Measurements from ENCODE around the gene FCRLB.
A peak's percentile ranks its signal among the peaks of the same experiment; 100 is the strongest.
"Not testable (repeated sequence)": the region's sequence is repeated elsewhere in the genome, so short reads cannot be mapped to it uniquely, and the experiment has no call there.

Gene FCRLB

GRCh38 chr1:161740921-161741320 lies 19.6 kb downstream of the FCRLB start:
- no peak for DNase-seq (ENCODE audit: low spot score)

GRCh38 chr1:161743231-161743630 lies 21.9 kb downstream of the FCRLB start:
- DNase-seq (ENCODE audit: low spot score) = no peak

GRCh38 chr1:161747801-161748200 lies 26.5 kb downstream of the FCRLB start:
- no peak for DNase-seq (ENCODE audit: low spot score)

GRCh38 chr1:161749509-161750407 lies 28.4 kb downstream of the FCRLB start, which contains the start of gene DUSP12:
TSS of gene DUSP12 (plus strand) at chr1:161749786. CDS start at chr1:161749802, 16 bp downstream.
- DNase-seq (ENCODE audit: low spot score) = peak; percentile 95

GRCh38 chr1:161763522-161764098 lies 42.3 kb downstream of the FCRLB start:
- no peak for DNase-seq (ENCODE audit: low spot score)

- DNase-seq (ENCODE audit: low spot score) = peak; percentile 92
Measured at GRCh38 chr1:161766102-161766981, 45.0 kb downstream of the FCRLB start, which contains the start of gene ATF6. TSS of gene ATF6 (plus strand) at chr1:161766320. CDS start at chr1:161766361, 41 bp downstream.

- DNase-seq (ENCODE audit: low spot score) = no peak
Measured at GRCh38 chr1:161768461-161768860, 47.1 kb downstream of the FCRLB start.

- no peak for DNase-seq (ENCODE audit: low spot score)
Measured at GRCh38 chr1:161768986-161769672, 47.8 kb downstream of the FCRLB start.

GRCh38 chr1:161769673-161770045 lies 48.3 kb downstream of the FCRLB start:
- DNase-seq (ENCODE audit: low spot score) = not testable (repeated sequence)

GRCh38 chr1:161770250-161770649 lies 48.9 kb downstream of the FCRLB start:
- no peak for DNase-seq (ENCODE audit: low spot score)

- no peak for DNase-seq (ENCODE audit: low spot score)
Measured at GRCh38 chr1:161771161-161771560, 49.8 kb downstream of the FCRLB start.

GRCh38 chr1:161771973-161772372 lies 50.6 kb downstream of the FCRLB start:
- DNase-seq (ENCODE audit: low spot score) = no peak

GRCh38 chr1:161772397-161772796 lies 51.1 kb downstream of the FCRLB start:
- DNase-seq (ENCODE audit: low spot score) = no peak

GRCh38 chr1:161773791-161774190 lies 52.4 kb downstream of the FCRLB start:
- no peak for DNase-seq (ENCODE audit: low spot score)

- DNase-seq (ENCODE audit: low spot score) = no peak
Measured at GRCh38 chr1:161777261-161777660, 55.9 kb downstream of the FCRLB start.
